Smooth muscle cell (in vitro differentiated cells): ENCODE results near the gene PSMD3. TPM values are rescaled to one million over a fixed set of nuclear protein-coding genes. Genes with fewer than 3 reads are reported as not detected.
A peak's percentile ranks its signal among the peaks of the same experiment; 100 is the strongest.

Source experiments
- DNase-seq: peaks from one replicate; lab custom pipeline; 2025; ENCODE audit not compliant: unreplicated experiment; lab: John Stamatoyannopoulos, UW
- H2AFZ ChIP-seq: fragments of 200-600 bp; sonication (generic); 2 replicates; pipeline ENCODE4 v1.6.0; 2016; ENCODE audit warnings: antibody characterized with exemption, low read depth, mild to moderate bottlenecking
- H3F3A ChIP-seq: fragments of 200-600 bp; sonication (generic); 2 replicates; pipeline ENCODE4 v1.6.0; 2017; ENCODE audit warnings: antibody characterized with exemption, low read depth
- H3K27ac ChIP-seq: fragments of 200-600 bp; sonication (generic); 2 replicates; pipeline ENCODE4 v1.5.1; 2016; ENCODE audit warnings: low read depth, mild to moderate bottlenecking
- H3K27me3 ChIP-seq: fragments of 200-600 bp; sonication (generic); 2 replicates; pipeline ENCODE4 v1.6.1; 2016; ENCODE audit warnings: low read depth, mild to moderate bottlenecking
- H3K36me3 ChIP-seq: fragments of 200-600 bp; sonication (generic); 2 replicates; pipeline ENCODE4 v1.5.1; 2016; ENCODE audit warnings: low read depth
- H3K4me1 ChIP-seq: fragments of 200-600 bp; sonication (generic); 2 replicates; pipeline ENCODE4 v1.5.1; 2016; ENCODE audit warnings: low read depth
- H3K4me2 ChIP-seq: fragments of 200-600 bp; sonication (generic); 2 replicates; pipeline ENCODE4 v1.6.0; 2016; ENCODE audit warnings: mild to moderate bottlenecking
- H3K4me3 ChIP-seq: fragments of 200-600 bp; sonication (generic); 2 replicates; pipeline ENCODE4 v1.5.1; 2016; ENCODE audit warnings: mild to moderate bottlenecking
- H3K79me2 ChIP-seq: fragments of 200-600 bp; sonication (generic); 2 replicates; pipeline ENCODE4 v1.6.0; 2016; ENCODE audit warnings: low read depth, mild to moderate bottlenecking
- H3K9ac ChIP-seq: fragments of 200-600 bp; sonication (generic); 2 replicates; pipeline ENCODE4 v1.6.0; 2016; ENCODE audit warnings: low read depth
- H3K9me3 ChIP-seq: fragments of 200-600 bp; sonication (generic); replicated peaks from 2 replicates; pipeline ENCODE4 v1.5.1; 2016; ENCODE audit warnings: low read depth
- H4K20me1 ChIP-seq: fragments of 200-600 bp; sonication (generic); 2 replicates; pipeline ENCODE4 v1.6.0; 2016; ENCODE audit warnings: low read depth
- CTCF ChIP-seq: fragments of 200-600 bp; sonication (generic); IDR thresholded peaks from 2 replicates; pipeline ENCODE4 v1.5.1; 2017; ENCODE audit warnings: borderline replicate concordance, mild to moderate bottlenecking, antibody characterized with exemption; ENCODE audit not compliant: insufficient read depth, poor library complexity, severe bottlenecking
- WGBS: methylation state at CpG from one replicate; pipeline ENCODE4 v1.1.7; 2016; ENCODE audit warnings: low lambda C conversion rate; 5-methylcytosine and 5-hydroxymethylcytosine counted together
- polyA plus RNA-seq: library from polyadenylated mRNA; unstranded; fragments of >200 nt; fragmentation: Nextera tagmentation; extraction: Ambion mirVana; gene quantifications from 2 replicates; pipeline ENCODE4 v1.2.1, GENCODE V29; 2016
- total RNA-seq: library from RNA; depleted of rRNA; stranded (reverse); fragments of >200 nt; gene quantifications from 2 replicates; pipeline ENCODE4 v1.2.3, GENCODE V29; 2014

Gene PSMD3
- total and polyA plus RNA-seq, 2 experiments from 2014 or later, result 83.8 to 110 TPM

DNA sequence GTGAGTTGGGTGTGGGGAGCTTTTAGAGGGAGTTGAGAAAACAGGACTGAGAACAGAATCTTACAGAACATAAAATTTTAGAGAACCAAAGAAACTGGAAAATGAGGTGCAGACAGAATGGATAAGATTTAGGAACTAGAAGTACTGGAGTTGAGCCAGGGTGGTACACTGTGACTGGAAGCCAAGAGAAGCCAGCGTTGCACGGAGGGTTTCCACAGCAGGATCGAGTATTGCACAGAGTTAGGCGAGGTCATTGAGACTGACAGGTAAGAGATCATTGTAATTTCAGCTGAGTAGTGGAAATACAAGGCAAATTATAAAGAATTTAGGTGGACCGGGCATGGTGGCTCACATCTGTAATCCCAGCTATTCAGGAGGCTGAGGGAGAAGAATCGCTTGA, 11.2 kb upstream of the PSMD3 start:
- H3K4me2 ChIP-seq, result no peak overlapping the region
- no peak overlapping the region for H3K27ac ChIP-seq
- H3K27me3 ChIP-seq, result peaks cover 24% of the 10 kb centered on the region
- no peaks in the 10 kb centered on the region for H4K20me1 ChIP-seq
- no peak for TF ChIP-seq CTCF
- H3K9ac ChIP-seq, result no peak overlapping the region
- no peaks in the 10 kb centered on the region for H3K79me2 ChIP-seq
- no peak overlapping the region for H3K4me3 ChIP-seq
- no peaks in the 10 kb centered on the region for H3K9me3 ChIP-seq
- DNase-seq, result no peak
- no peak overlapping the region for H2AFZ ChIP-seq
- no peaks in the 10 kb centered on the region for H3K36me3 ChIP-seq
- WGBS, result 92% methylated on average over 6 of the region's 6 CpGs
- H3K4me1 ChIP-seq, result no peaks in the 10 kb centered on the region
- H3F3A ChIP-seq, result no peaks in the 10 kb centered on the region

DNA sequence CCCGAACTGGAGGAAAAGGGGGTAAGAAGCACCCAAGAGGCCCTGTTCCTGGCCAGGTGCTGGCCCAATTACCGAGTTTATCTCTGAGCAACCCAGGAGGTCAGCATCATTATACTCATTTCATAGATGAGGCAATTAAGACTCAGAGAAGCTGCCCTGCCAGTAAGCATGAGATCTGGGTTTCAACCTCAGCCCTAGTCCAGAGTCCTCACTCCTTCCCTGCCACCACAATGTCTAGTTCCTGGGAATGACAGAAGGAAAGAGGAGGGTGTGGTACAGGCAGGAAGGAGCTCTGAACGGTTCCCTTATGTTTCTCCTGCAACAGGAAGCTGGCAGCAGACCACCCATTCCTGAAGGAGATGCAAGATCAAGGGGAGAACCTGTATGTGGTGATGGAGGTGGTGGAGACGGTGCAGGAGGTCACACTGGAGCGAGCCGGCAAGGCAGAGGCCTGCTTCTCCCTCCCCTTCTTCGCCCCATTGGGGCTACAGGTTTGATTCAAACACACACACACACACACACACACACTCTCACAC, 10.4 kb upstream of the PSMD3 start:
- no peak for TF ChIP-seq CTCF
- 78% methylated on average over 4 of the region's 7 CpGs for WGBS
- Histone ChIP-seq H3K79me2 (no peaks in the 10 kb centered on the region), H3K9ac (no peak overlapping the region), H3K4me2 (no peak overlapping the region), H3K27me3 (peaks cover 24% of the 10 kb centered on the region), H3K9me3 (no peaks in the 10 kb centered on the region), H3K4me1 (no peaks in the 10 kb centered on the region), H3K36me3 (no peaks in the 10 kb centered on the region), H3K27ac (no peak overlapping the region), H2AFZ (no peak overlapping the region), H4K20me1 (no peaks in the 10 kb centered on the region), H3F3A (no peaks in the 10 kb centered on the region), H3K4me3 (no peak overlapping the region)
- no peak for DNase-seq

GRCh38 chr17:39971076-39971603, 9.5 kb upstream of the PSMD3 start:
- H3K4me1 ChIP-seq, result no peaks in the 10 kb centered on the region
- no peaks in the 10 kb centered on the region for H3F3A ChIP-seq
- H3K79me2 ChIP-seq, result no peaks in the 10 kb centered on the region
- no peak overlapping the region for H3K27ac ChIP-seq
- no peak overlapping the region for H2AFZ ChIP-seq
- no peaks in the 10 kb centered on the region for H3K9me3 ChIP-seq
- WGBS, result 93% methylated on average over 4 of the region's 4 CpGs
- peaks cover 24% of the 10 kb centered on the region for H3K27me3 ChIP-seq
- no peak overlapping the region for H3K4me3 ChIP-seq
- H3K4me2 ChIP-seq, result no peak overlapping the region
- no peak overlapping the region for H3K9ac ChIP-seq
- no peak for DNase-seq
- no peaks in the 10 kb centered on the region for H3K36me3 ChIP-seq
- H4K20me1 ChIP-seq, result no peaks in the 10 kb centered on the region
- TF ChIP-seq CTCF, result no peak

DNA sequence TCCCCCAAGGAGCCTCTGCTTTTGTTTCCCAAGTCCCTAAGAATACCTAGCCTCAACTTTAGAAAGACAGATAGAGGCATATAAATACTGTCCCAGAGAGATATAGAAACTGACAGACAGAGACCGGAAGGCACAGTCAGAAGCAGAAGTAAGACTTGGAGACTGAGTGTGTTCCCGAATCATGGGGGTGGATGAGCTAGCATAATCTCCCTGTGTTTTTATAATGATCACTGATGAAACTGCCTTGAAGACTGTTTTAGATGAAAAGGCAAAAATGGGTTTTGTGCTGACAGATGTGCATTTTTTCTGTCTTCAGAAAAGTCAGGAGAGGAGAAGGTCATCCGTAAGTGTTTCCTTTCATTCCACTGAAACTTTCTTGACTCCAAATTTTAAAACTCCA, 8.3 kb upstream of the PSMD3 start:
- H3K27ac ChIP-seq, result peak overlapping the region; percentile 23
- TF ChIP-seq CTCF, result no peak
- H3K4me2 ChIP-seq, result peak overlapping the region; percentile 63
- H3K79me2 ChIP-seq, result no peaks in the 10 kb centered on the region
- H2AFZ ChIP-seq, result peak overlapping the region; percentile 35
- DNase-seq, result no peak
- H3K4me1 ChIP-seq, result no peaks in the 10 kb centered on the region
- peaks cover 24% of the 10 kb centered on the region for H3K27me3 ChIP-seq
- no peaks in the 10 kb centered on the region for H3F3A ChIP-seq
- H4K20me1 ChIP-seq, result no peaks in the 10 kb centered on the region
- H3K9me3 ChIP-seq, result no peaks in the 10 kb centered on the region
- H3K9ac ChIP-seq, result no peak overlapping the region
- no peaks in the 10 kb centered on the region for H3K36me3 ChIP-seq
- no peak overlapping the region for H3K4me3 ChIP-seq
- 46% methylated on average over 3 of the region's 3 CpGs for WGBS
